GM23248 (cell line): ENCODE data around the gene LYPD4.

ENCODE experiments used
- EZH2 ChIP-seq: fragments of 200-600 bp; sonication (generic); IDR thresholded peaks from 2 replicates; pipeline ENCODE4 v1.6.1; 2018; ENCODE audit warnings: antibody characterized with exemption, mild to moderate bottlenecking; ENCODE audit not compliant: insufficient read depth, poor library complexity, severe bottlenecking
- EZH2phosphoT487 ChIP-seq: fragments of 200-600 bp; sonication (generic); IDR thresholded peaks from 2 replicates; pipeline ENCODE4 v1.6.1; 2018; ENCODE audit warnings: antibody characterized with exemption, moderate library complexity, mild to moderate bottlenecking, low read depth; ENCODE audit not compliant: insufficient read depth

GRCh38 chr19:41883821-41884733, 39.6 kb upstream of the LYPD4 start:
- TF ChIP-seq EZH2 (no peak), EZH2phosphoT487 (no peak)
